H9 (cell line): ENCODE measurements around the gene SIVA1. TPM values are rescaled to one million over a fixed set of nuclear protein-coding genes. Genes with fewer than 3 reads are reported as not detected.

Experiments used
- DNase-seq: peaks from one replicate; pipeline ENCODE4 v3.0.0-alpha.2; 2017
- H2AFZ ChIP-seq: one replicate; pipeline ENCODE4 v1.6.1; 2013; ENCODE audit warnings: mild to moderate bottlenecking, low read length, control low read depth, moderate library complexity
- H2AK5ac ChIP-seq: 2 replicates; pipeline ENCODE4 v1.6.1; 2013; ENCODE audit warnings: low read length, control low read depth, mixed read lengths; ENCODE audit not compliant: insufficient read length
- H2BK120ac ChIP-seq: one replicate; pipeline ENCODE4 v1.6.1; 2013; ENCODE audit warnings: low read depth, mild to moderate bottlenecking, low read length, control low read depth, inconsistent platforms; ENCODE audit not compliant: poor library complexity, severe bottlenecking
- H2BK12ac ChIP-seq: 2 replicates; pipeline ENCODE4 v1.6.1; 2013; ENCODE audit warnings: low read length, control low read depth, mixed read lengths, low read depth; ENCODE audit not compliant: insufficient read length
- H2BK15ac ChIP-seq: 2 replicates; pipeline ENCODE4 v1.6.1; 2013; ENCODE audit warnings: low read depth, low read length, control low read depth
- H2BK20ac ChIP-seq: one replicate; pipeline ENCODE4 v1.6.1; 2013; ENCODE audit warnings: low read depth, mild to moderate bottlenecking, low read length, control low read depth, inconsistent platforms; ENCODE audit not compliant: poor library complexity, severe bottlenecking
- H2BK5ac ChIP-seq: 2 replicates; pipeline ENCODE4 v1.6.1; 2013; ENCODE audit warnings: low read length, control low read depth, mixed read lengths; ENCODE audit not compliant: insufficient read length
- H3K14ac ChIP-seq: 2 replicates; pipeline ENCODE4 v1.6.1; 2013; ENCODE audit warnings: low read length, control low read depth; ENCODE audit not compliant: insufficient read depth
- H3K18ac ChIP-seq: 2 replicates; pipeline ENCODE4 v1.6.1; 2013; ENCODE audit warnings: low read depth, mild to moderate bottlenecking, mixed read lengths, low read length, control low read depth; ENCODE audit not compliant: insufficient read length
- H3K23ac ChIP-seq: 2 replicates; pipeline ENCODE4 v1.6.1; 2013; ENCODE audit warnings: low read length, control low read depth, mixed read lengths, low read depth; ENCODE audit not compliant: insufficient read length
- H3K23me2 ChIP-seq: 2 replicates; pipeline ENCODE4 v1.6.1; 2013; ENCODE audit warnings: low read depth, mild to moderate bottlenecking, mixed read lengths, low read length, control low read depth; ENCODE audit not compliant: insufficient read length, poor library complexity, severe bottlenecking
- H3K27ac ChIP-seq: 2 replicates; pipeline ENCODE4 v1.5.1; 2013; ENCODE audit warnings: low read length, control low read depth, mixed read lengths, low read depth; ENCODE audit not compliant: insufficient read length
- H3K27me3 ChIP-seq: 2 replicates; pipeline ENCODE4 v1.6.1; 2013; ENCODE audit warnings: low read length, control low read depth, inconsistent platforms; ENCODE audit not compliant: insufficient read depth
- H3K4ac ChIP-seq: 2 replicates; pipeline ENCODE4 v1.6.1; 2013; ENCODE audit warnings: low read depth, mild to moderate bottlenecking, control low read depth, inconsistent platforms, low read length, moderate library complexity
- H3K4me1 ChIP-seq: 2 replicates; pipeline ENCODE4 v1.6.1; 2013; ENCODE audit warnings: low read length, control low read depth, inconsistent platforms; ENCODE audit not compliant: insufficient read depth
- H3K4me2 ChIP-seq: 2 replicates; pipeline ENCODE4 v1.6.1; 2013; ENCODE audit warnings: low read length, control low read depth, mixed read lengths; ENCODE audit not compliant: insufficient read length, insufficient read depth
- H3K56ac ChIP-seq: 2 replicates; pipeline ENCODE4 v1.6.1; 2013; ENCODE audit warnings: low read depth, mild to moderate bottlenecking, mixed read lengths, low read length, control low read depth; ENCODE audit not compliant: insufficient read length
- H3K79me1 ChIP-seq: 2 replicates; pipeline ENCODE4 v1.6.1; 2013; ENCODE audit warnings: low read depth, mild to moderate bottlenecking, moderate library complexity, low read length, control low read depth, inconsistent platforms; ENCODE audit not compliant: insufficient read depth, poor library complexity, severe bottlenecking
- H3K79me2 ChIP-seq: 2 replicates; pipeline ENCODE4 v1.6.1; 2013; ENCODE audit warnings: low read length, control low read depth, inconsistent platforms; ENCODE audit not compliant: insufficient read depth
- H3K9ac ChIP-seq: 2 replicates; pipeline ENCODE4 v1.6.1; 2013; ENCODE audit warnings: low read length, control low read depth, mixed read lengths; ENCODE audit not compliant: insufficient read length; ENCODE audit errors: extremely low read depth
- H3K9me3 ChIP-seq: one replicate; pipeline ENCODE4 v1.6.1; 2013; ENCODE audit warnings: low read depth, low read length, inconsistent platforms; ENCODE audit not compliant: control insufficient read depth
- H3T11ph ChIP-seq: one replicate; pipeline ENCODE4 v1.6.1; 2013; ENCODE audit warnings: mild to moderate bottlenecking, low read length, control low read depth, inconsistent platforms
- H4K20me1 ChIP-seq: one replicate; pipeline ENCODE4 v1.6.1; 2013; ENCODE audit not compliant: control insufficient read depth, insufficient read length, insufficient read depth
- H4K5ac ChIP-seq: 2 replicates; pipeline ENCODE4 v1.6.1; 2013; ENCODE audit warnings: low read depth, mild to moderate bottlenecking, mixed read lengths, low read length, control low read depth; ENCODE audit not compliant: insufficient read length
- H4K8ac ChIP-seq: replicated peaks from 2 replicates; pipeline ENCODE4 v1.6.1; 2013; ENCODE audit warnings: low read length, control low read depth, mixed read lengths, low read depth; ENCODE audit not compliant: insufficient read length
- H4K91ac ChIP-seq: 2 replicates; pipeline ENCODE4 v1.6.1; 2013; ENCODE audit warnings: low read depth, mild to moderate bottlenecking, moderate library complexity, mixed read lengths, low read length, control low read depth; ENCODE audit not compliant: insufficient read length
- H3K27ac Mint-ChIP-seq, 3 experiments: 2 replicates in 2 of 3; 3 replicates in 1 of 3; pipeline ENCODE4 v1.8.0; 2020 to 2021; ENCODE audit warnings: mixed read lengths in 3 of 3, mild to moderate bottlenecking in 1 of 3, moderate library complexity in 1 of 3
- H3K27me3 Mint-ChIP-seq: 2 replicates; pipeline ENCODE4 v1.8.0; 2021; ENCODE audit warnings: low read depth, mild to moderate bottlenecking, moderate library complexity, mixed read lengths
- H3K36me3 Mint-ChIP-seq, 3 experiments: 2 replicates in 2 of 3; 3 replicates in 1 of 3; pipeline ENCODE4 v1.8.0; 2020 to 2021; ENCODE audit warnings: low read depth in 3 of 3, mixed read lengths in 3 of 3; ENCODE audit not compliant: insufficient read depth in 1 of 3
- H3K4me1 Mint-ChIP-seq, 2 experiments: 2 replicates each; pipeline ENCODE4 v1.8.0; 2020; ENCODE audit warnings: mixed read lengths in 2 of 2
- H3K4me3 Mint-ChIP-seq, 2 experiments: 2 replicates in 1 of 2; 3 replicates in 1 of 2; pipeline ENCODE4 v1.8.0; 2020 to 2021; ENCODE audit warnings: mild to moderate bottlenecking in 2 of 2, mixed read lengths in 2 of 2, moderate library complexity in 1 of 2
- H3K9me3 Mint-ChIP-seq, 2 experiments: 2 replicates in 1 of 2; 3 replicates in 1 of 2; pipeline ENCODE4 v1.8.0; 2020; ENCODE audit warnings: mild to moderate bottlenecking in 2 of 2, mixed read lengths in 2 of 2, moderate library complexity in 1 of 2
- WGBS: extraction: QIAGEN DNeasy Blood & Tissue Kit; methylation state at CpG from one replicate; pipeline ENCODE4 v1.1.7; 2013; ENCODE audit warnings: missing lambda C conversion rate, low lambda C conversion rate, mixed read lengths; ENCODE audit not compliant: insufficient read length; ENCODE audit errors: extremely low coverage; 5-methylcytosine and 5-hydroxymethylcytosine counted together
- total RNA-seq: library from RNA; stranded (reverse); gene quantifications from 2 replicates; pipeline ENCODE4 v1.2.1, GENCODE V29; 2021
- TF ChIP-seq, protein P1 (sequence below): fragments of 200-600 bp; sonication (generic); conservative IDR thresholded peaks from 3 replicates; pipeline ENCODE4 v1.8.0; 2021; ENCODE audit warnings: antibody characterized with exemption, mild to moderate bottlenecking

SIVA1 gene
- total RNA-seq, 1 experiment from 2014 or later, result 125 TPM

DNA sequence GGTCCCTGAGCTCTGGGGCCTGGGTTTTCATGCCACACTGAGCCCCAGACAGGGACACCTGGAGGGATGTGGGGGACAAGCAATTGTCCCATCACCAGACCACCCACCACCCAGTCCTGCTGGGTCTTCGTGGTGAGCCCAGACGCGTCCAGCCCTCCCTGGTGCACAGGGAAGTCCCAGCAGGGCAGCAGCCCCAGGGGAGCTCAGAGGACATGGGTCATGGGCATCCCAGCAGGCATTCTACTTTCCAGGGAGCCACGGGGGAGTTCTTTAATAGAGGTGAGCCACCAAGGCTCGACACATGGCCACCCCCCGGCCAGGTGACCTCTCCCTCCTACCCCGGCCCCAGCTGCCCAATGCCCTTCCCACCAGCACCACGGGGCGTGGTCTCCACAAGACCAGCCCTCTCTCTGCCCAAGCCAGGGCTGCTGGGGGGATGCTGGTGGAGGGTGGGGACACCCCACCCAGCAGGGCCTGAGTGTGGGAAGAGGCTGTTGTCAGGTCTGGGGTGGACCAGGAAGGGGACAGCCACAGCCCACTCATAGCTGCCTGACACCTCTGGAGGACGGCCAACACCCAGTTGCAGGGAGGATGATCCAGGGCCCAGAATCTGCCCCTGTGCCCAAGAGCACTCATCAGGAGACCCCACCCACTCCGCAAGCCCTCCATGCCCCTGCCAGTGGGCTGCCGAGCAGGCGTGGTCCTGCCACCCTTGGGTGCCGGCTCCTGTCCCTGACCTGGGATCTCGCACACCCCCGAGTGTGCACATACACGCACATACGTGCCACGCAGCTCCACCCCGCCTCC, 28.5 kb downstream of the SIVA1 start:
- Histone ChIP-seq H2BK5ac (no peak overlapping the region), H4K20me1 (no peaks in the 10 kb centered on the region), H4K91ac (no peak overlapping the region), H3K18ac (no peak overlapping the region), H2AFZ (no peak overlapping the region), H3K27ac (no peak overlapping the region), H2AK5ac (no peak overlapping the region), H2BK12ac (no peak overlapping the region), H3K14ac (no peak overlapping the region), H2BK120ac (no peak overlapping the region), H3K79me1 (no peaks in the 10 kb centered on the region), H3K4ac (no peak overlapping the region), H3T11ph (no peak overlapping the region), H3K4me1 (no peaks in the 10 kb centered on the region), H2BK15ac (no peak overlapping the region), H2BK20ac (no peak overlapping the region), H4K5ac (no peak overlapping the region), H3K9me3 (no peaks in the 10 kb centered on the region), H3K9ac (no peak overlapping the region), H3K23me2 (no peaks in the 10 kb centered on the region), H3K4me2 (no peak overlapping the region), H4K8ac (no peak overlapping the region), H3K23ac (no peak overlapping the region), H3K27me3 (no peaks in the 10 kb centered on the region), H3K79me2 (no peaks in the 10 kb centered on the region), H3K56ac (no peak overlapping the region)
- Mint-ChIP-seq H3K9me3 (no peaks in the 10 kb centered on the region), H3K36me3 (peaks cover 2 to 9% (median 4%) of the 10 kb centered on the region in 3 experiments; a peak in 4 of 7 replicates), H3K27ac (no peak overlapping the region), H3K4me3 (no peak overlapping the region), H3K27me3 (no peaks in the 10 kb centered on the region), H3K4me1 (no peaks in the 10 kb centered on the region)
- WGBS, result no CpG with 5 or more reads among the region's 20 CpGs
- TF ChIP-seq, protein P1, sequence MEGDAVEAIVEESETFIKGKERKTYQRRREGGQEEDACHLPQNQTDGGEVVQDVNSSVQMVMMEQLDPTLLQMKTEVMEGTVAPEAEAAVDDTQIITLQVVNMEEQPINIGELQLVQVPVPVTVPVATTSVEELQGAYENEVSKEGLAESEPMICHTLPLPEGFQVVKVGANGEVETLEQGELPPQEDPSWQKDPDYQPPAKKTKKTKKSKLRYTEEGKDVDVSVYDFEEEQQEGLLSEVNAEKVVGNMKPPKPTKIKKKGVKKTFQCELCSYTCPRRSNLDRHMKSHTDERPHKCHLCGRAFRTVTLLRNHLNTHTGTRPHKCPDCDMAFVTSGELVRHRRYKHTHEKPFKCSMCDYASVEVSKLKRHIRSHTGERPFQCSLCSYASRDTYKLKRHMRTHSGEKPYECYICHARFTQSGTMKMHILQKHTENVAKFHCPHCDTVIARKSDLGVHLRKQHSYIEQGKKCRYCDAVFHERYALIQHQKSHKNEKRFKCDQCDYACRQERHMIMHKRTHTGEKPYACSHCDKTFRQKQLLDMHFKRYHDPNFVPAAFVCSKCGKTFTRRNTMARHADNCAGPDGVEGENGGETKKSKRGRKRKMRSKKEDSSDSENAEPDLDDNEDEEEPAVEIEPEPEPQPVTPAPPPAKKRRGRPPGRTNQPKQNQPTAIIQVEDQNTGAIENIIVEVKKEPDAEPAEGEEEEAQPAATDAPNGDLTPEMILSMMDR, result no peak
- no peak for DNase-seq
